Subcutaneous adipose tissue (tissue), 4 donors: ENCODE measurements around the gene PIGH. TPM values are rescaled to one million over a fixed set of nuclear protein-coding genes. Genes with fewer than 3 reads are reported as not detected.

Experiments used
- total RNA-seq, 4 donors: library from RNA; depleted of rRNA; stranded (reverse); fragments of >200 nt; gene quantifications; one replicate each; pipeline ENCODE4 v1.1.0, GENCODE V29; 2016
- TF ChIP-seq, protein P1 (sequence below): fragments of 450-650 bp; IDR thresholded peaks from one replicate; pipeline ENCODE4 v1.5.1; 2016; ENCODE audit warnings: low read depth, mild to moderate bottlenecking, control low read depth, antibody characterized with exemption, moderate library complexity

Gene PIGH
- total RNA-seq, 4 donors from 2014 or later, result 17.4 to 25.5 (median 24.3) TPM

- TF ChIP-seq, protein P1, sequence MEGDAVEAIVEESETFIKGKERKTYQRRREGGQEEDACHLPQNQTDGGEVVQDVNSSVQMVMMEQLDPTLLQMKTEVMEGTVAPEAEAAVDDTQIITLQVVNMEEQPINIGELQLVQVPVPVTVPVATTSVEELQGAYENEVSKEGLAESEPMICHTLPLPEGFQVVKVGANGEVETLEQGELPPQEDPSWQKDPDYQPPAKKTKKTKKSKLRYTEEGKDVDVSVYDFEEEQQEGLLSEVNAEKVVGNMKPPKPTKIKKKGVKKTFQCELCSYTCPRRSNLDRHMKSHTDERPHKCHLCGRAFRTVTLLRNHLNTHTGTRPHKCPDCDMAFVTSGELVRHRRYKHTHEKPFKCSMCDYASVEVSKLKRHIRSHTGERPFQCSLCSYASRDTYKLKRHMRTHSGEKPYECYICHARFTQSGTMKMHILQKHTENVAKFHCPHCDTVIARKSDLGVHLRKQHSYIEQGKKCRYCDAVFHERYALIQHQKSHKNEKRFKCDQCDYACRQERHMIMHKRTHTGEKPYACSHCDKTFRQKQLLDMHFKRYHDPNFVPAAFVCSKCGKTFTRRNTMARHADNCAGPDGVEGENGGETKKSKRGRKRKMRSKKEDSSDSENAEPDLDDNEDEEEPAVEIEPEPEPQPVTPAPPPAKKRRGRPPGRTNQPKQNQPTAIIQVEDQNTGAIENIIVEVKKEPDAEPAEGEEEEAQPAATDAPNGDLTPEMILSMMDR, result no peak
Observed at GRCh38 chr14:67622675-67623074, 22.6 kb upstream of the PIGH start.

DNA sequence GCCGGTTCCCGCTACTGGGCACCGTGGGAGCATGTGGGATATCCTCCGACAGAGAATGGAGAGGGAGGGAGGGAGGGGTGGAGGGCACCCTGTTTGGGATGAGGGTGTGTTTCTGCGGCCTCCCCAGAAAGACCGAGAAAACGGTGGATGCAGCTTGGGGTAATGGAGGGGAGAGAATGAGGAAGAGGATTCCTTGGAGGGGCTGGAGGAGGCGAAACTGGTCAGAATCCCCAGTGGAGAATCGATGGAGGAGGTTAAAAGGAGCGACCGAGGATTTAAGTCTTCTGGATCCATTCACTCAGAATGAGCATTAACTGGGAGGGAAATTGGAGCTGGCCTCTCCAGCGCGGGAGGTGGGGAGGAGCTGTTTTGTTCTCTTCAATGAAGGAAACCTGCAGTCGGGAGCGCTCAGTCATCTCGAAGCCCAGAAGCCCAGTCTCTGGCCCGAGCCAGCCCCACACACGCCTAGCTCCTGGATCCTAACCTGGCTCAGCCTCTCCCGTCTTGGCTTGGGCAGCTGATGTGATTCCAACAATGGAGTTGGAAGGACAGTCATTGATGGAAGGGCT is 20.2 kb upstream of the PIGH start:
- TF ChIP-seq, protein P1, result no peak

DNA sequence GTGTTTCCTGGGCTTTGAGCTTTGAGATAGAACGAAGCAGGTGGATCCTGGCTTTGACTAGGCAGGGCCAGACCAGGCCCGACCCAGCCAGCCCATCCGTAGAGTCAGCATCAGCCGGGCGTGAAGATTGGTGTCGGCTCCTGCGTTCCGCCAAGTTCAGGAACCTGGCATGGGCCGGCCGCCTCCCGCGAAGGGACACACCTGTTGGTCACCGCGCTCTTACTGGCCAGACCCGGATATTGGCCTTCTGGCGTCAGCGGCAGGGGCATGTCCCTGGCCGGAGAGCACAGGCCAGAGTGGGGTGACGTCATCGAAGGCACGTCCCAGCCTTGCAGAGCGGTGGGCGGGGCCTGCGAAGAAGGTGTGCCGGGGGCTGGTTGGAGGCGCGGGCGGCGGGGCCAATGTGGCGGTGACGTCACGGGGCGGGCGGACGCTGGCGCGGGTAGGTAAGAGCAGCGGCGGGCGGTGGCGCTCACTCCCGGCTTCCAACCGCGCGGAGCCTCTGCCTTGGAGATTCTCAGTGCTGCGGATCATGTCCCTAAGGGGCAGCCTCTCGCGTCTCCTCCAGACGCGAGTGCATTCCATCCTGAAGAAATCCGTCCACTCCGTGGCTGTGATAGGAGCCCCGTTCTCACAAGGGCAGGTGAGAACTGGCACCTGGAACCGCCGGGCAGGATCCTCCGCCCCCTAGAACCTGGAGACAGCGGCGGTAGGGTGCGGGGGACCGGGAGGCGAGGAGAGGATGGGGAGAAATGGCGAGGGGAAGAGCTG is 19.6 kb upstream of the PIGH start, which contains the start of gene ARG2:
Gene ARG2, plus strand, starts transcription at position 475 of the 771 bp plus-strand sequence. Its CDS starts 58 bp downstream, at position 533.
- TF ChIP-seq, protein P1, result no peak

GRCh38 chr14:67618617-67619063 is 18.6 kb upstream of the PIGH start:
- TF ChIP-seq, protein P1, result no peak

DNA sequence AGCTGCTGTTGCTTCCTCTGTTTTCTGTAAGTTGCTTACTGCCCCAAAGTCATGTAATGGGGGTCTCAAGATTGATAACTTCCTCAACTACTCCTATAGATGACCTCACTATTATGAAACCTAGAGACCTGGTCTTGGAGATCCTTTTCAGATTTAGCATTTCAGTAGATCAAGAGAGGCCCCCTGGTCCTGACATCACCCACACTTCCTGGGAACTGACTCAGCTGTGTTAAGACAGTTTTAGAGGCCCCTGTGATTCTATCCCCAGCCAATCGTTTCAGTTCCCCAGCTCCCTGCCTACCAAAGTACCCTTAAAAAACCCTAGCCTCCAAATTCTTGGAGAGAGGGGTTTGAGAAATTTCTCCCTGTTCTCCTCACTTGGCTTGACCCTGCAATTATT is 10.4 kb upstream of the PIGH start:
- TF ChIP-seq, protein P1, result no peak

DNA sequence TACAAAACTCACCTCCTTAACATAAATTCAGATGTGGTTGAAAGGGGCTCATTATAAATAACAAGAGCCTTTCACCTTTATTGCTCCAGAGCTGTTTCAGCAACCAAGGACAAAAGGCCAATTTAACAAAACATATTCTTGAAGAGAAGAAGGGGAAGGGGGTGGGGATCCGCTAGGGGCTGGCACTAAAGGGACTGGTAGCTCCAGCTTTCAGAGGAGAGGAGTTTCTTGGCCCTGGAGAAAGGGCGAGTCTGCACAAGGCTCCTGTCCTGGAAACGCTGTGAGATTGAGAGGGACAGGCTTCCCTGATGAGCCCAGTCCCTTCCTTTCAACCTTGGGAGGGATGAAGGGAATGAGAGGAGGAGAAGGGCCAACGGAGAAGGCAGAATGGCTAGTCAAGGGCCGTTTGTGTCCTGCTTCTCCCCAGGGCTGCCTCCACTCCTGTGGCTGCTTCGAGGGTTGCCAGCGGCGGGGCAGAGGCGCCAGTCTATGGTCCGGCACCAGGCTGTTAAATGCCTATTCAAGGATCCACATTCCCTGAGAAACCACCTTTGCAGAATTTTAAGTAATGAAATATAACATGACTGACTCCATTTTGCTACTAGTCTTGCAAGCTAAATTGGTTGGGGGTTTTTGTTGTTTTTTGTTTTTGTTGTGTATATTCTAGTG is 9.7 kb upstream of the PIGH start:
- TF ChIP-seq, protein P1, result no peak

DNA sequence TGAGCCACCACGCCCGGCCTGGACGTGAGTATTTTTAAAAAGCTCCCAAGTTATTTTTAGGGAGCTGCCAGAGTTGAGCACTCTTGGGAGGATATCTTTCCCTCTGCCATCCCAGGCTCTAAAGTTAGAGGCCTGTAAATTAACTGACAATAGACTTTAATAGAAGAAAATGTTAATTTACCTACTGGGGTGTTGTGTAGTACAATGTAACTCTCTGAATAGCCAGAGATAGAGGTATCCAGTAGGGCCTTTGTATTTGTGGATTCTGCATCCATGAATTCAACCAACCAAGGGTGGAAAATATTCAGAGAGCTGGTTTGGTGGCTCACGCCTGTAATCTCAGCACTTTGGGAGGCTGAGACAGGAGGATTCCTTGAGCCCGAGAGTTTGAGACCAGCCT is 7.6 kb upstream of the PIGH start:
- TF ChIP-seq, protein P1, result no peak
